AG09309 (cell line): Measurements from ENCODE around the gene NAV2.
A peak's percentile ranks its signal among the peaks of the same experiment; 100 is the strongest.

ENCODE experiments used
- DNase-seq: peaks from one replicate; pipeline ENCODE4 v3.0.0-alpha.2; 2010; ENCODE audit warnings: low read depth
- H3K4me3 ChIP-seq: 2 replicates; pipeline ENCODE4 v1.5.1; 2011; ENCODE audit warnings: mild to moderate bottlenecking, low read depth, low read length, moderate library complexity; ENCODE audit not compliant: control insufficient read depth
- CTCF ChIP-seq: IDR thresholded peaks from 2 replicates; pipeline ENCODE4 v1.5.1; 2011; ENCODE audit warnings: mild to moderate bottlenecking, low read depth, low read length, inconsistent platforms; ENCODE audit not compliant: insufficient read depth, control insufficient read depth; ENCODE audit errors: missing control alignments

Gene NAV2

DNA sequence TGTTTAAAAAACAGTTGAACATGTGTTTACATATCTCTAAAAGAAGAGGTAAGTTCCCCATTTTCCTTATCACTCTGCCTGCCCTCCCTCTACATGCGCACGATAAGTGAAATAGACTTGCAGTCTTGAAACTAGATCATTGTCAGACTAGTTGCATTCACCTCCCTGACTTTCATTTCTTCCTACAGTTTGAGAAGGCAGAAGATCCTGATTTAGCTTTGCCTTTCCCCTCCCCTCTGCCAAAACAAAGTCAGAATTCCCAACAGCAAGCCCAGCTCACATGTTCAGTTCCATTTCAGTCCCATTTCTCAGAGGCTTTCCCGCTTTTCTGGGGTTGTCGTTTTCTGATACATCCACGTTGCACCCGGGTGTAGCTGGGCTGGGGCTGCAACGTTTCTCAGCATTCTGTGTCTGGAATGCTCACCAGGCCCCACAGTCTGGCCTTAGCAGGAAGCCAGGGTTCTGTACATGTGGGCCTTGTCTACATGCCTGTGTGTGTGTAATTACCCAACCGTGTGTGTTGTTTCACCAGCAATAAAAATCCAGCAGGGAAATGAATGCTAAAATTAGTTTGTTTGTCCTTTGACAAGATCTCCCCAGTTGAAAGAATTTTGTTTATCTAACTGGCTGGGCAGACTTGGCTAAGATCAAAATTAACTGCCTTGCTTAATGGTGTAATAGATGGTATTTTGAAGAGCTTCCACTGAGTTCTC, 268.5 kb downstream of the NAV2 start:
- peak; percentile 88 for DNase-seq
- no peak overlapping the region for H3K4me3 ChIP-seq
- no peak for TF ChIP-seq CTCF

DNA sequence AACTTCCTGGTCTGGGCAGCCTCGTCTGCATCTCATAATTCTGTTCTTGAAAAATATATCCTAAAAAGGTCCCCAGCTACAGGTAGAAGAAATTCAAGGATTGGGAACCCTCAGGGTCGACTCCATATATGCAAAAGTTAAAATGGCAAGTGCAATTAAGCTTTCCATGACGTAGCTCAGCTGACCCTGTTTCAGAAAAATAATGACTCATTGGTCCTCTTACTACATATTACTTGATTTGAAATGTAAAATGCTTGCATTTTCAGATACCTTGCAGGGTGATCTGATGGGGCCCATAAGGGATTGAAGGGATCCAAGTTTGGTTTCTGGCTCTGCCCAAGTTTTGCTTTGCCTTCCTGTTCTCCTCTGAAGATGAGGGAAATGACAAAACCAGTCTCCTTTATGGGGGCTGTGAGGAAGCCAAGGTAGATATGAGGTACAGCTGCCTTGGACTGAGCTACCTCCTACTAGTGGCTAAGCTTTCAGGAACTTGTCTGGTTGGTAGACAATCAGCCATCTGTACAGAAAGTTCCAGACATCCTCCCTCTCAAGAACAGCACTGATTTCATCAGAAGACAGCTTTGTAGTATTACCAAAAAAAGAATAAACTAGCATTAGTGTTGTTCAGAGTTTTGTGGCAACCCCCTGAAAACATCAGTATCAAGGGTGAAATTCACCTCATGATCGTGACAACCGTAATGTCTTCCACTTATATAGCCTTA, 270.3 kb downstream of the NAV2 start:
- TF ChIP-seq CTCF, result no peak
- no peak for DNase-seq
- no peak overlapping the region for H3K4me3 ChIP-seq

DNA sequence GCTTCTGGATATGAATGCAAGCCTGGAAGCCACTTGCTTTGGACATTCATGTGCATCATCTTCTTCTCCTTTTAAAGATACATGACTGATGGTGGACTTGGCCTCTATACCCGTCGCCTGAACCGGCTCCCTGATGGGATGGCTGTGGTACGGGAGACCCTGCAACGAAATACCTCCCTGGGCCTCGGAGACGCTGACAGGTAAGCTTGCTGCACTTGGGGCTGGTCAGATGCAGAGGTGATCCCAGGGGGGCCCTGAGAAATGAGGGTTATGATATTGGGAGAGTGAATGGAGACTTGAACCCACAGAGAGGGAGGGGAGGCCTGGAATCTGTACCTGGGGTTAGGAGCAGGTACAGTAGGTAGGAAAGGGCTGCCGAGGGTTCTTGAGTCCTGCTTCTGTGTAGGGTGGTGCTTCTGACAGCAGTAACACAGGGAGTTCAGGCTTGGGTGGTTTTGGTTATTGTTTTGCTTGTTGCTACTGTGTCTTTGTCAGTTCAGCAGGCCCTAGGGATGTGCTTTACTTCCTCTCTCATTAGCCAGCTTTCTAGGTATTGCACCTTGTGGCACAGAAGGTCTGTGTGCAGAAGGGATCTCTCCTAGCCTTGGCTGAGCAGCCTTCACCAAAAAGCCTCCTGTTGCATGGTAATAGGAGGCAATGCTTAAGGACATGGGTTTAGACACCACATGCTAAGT, 271.6 kb downstream of the NAV2 start:
- TF ChIP-seq CTCF, result no peak
- H3K4me3 ChIP-seq, result no peak overlapping the region
- no peak for DNase-seq

- TF ChIP-seq CTCF, result no peak
- DNase-seq, result no peak
- H3K4me3 ChIP-seq, result no peak overlapping the region
Observed at GRCh38 chr11:19985111-19985510, 272.5 kb downstream of the NAV2 start.

DNA sequence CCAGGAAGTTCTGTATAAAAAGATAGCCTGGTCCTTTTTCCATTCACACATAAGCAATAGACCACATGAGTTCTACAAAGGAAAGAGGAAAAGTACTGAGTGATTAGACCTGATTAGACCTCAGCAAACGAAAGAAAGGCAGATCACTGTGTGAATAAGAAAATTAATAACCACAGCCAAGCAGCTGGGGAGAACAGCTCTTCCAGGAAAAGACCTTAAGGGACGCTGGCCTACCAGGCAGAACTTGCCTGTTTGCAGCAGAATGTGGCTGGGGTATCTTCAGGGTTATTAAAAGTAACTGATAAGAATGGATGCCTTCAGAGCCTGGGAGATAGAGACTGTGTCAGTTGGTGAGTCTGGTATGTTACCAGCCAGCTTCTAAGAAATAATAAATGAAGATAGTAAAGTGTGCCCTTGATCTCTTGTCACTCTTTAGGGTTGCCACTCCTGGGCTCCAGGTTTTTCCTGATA, 274.7 kb downstream of the NAV2 start:
- DNase-seq, result no peak
- TF ChIP-seq CTCF, result no peak
- H3K4me3 ChIP-seq, result no peak overlapping the region

DNA sequence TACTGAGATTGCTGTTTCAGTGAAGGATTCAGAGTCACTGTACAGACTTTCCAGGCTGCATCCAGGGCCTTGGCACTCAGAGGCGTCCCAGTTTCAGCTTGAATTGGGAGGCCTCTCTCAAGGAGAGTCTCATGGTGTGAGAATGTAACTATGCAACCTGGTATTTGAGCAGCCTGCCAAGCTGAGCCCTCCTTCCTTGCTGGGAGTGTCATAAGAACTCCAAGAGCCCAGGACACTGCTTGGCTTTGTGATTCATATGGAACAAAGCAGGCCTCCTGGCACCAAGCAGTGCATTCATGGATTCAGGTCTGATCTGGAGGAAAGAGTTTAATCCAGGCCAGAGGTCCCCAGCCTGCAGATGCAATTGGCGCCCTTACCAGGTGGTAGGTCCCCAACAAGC, 276.0 kb downstream of the NAV2 start:
- DNase-seq, result peak; percentile 89
- no peak overlapping the region for H3K4me3 ChIP-seq
- TF ChIP-seq CTCF, result no peak
